Spleen (tissue), 7 donors: ENCODE measurements around the gene AMBRA1.

ENCODE experiments used
- POLR2A ChIP-seq, 3 donors: fragments of 450-650 bp; IDR thresholded peaks; one replicate each; pipeline ENCODE4 v1.5.1; 2017; ENCODE audit warnings: antibody characterized with exemption in 3 of 3, mild to moderate bottlenecking in 1 of 3
- POLR2AphosphoS5 ChIP-seq, 3 donors: sonication (generic); formaldehyde crosslinking; IDR thresholded peaks; one replicate each; pipeline ENCODE4 v1.5.1; 2017; ENCODE audit warnings: antibody characterized with exemption in 3 of 3
- TF ChIP-seq, protein P1 (sequence below), 11 experiments: fragments of 200-600 bp in 7 of 11; fragments of 450-650 bp in 4 of 11; sonication (generic) in 4 of 11; IDR thresholded peaks in 8 of 11; conservative IDR thresholded peaks in 3 of 11; 1 replicate in 7 of 11; 2 replicates in 4 of 11; pipeline versions ENCODE4 v1.4.0 to v1.8.0; 2016 to 2021; ENCODE audit warnings: antibody characterized with exemption in 11 of 11, inconsistent platforms in 4 of 11, mild to moderate bottlenecking in 1 of 11
- donor health status: DM: no; HTN: no; CAD: no; lungs with moderate emphysema.
- donor health status: DM: no; HTN: no; CAD: no.
- donor health status: DM: no; HTN: no; CAD: no.

DNA sequence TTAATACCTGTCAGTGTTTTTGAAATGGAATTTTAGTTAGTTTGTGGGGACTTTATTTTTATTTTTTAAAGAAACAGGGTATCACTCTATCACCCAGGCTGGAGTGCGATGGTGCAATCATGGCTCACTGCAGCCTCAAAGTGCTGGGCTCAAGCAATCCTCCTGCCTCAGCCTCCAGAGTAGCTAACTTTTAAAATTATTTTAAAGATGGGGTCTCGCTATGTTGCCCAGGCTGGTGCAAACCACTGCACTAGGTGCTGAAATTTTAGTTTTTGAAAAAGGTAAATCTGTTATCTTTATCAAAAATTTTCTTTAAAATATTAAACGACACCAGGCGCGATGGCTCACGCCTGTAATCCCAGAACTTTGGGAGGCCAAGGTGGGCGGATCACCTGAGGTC lies 42.6 kb downstream of the AMBRA1 start:
- TF ChIP-seq, protein P1, sequence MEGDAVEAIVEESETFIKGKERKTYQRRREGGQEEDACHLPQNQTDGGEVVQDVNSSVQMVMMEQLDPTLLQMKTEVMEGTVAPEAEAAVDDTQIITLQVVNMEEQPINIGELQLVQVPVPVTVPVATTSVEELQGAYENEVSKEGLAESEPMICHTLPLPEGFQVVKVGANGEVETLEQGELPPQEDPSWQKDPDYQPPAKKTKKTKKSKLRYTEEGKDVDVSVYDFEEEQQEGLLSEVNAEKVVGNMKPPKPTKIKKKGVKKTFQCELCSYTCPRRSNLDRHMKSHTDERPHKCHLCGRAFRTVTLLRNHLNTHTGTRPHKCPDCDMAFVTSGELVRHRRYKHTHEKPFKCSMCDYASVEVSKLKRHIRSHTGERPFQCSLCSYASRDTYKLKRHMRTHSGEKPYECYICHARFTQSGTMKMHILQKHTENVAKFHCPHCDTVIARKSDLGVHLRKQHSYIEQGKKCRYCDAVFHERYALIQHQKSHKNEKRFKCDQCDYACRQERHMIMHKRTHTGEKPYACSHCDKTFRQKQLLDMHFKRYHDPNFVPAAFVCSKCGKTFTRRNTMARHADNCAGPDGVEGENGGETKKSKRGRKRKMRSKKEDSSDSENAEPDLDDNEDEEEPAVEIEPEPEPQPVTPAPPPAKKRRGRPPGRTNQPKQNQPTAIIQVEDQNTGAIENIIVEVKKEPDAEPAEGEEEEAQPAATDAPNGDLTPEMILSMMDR (IDR thresholded peaks at IDR 0.05 in 8 of 11, conservative IDR thresholded peaks at IDR 0.05 in 3 of 11): no peak
- TF ChIP-seq POLR2A (IDR thresholded peaks at IDR 0.05) (no peak), POLR2AphosphoS5 (IDR thresholded peaks at IDR 0.05) (no peak)
